Activated T-cell treated with anti-CD3 and anti-CD28 coated beads for 48 hours (primary cell): Measurements from ENCODE around the gene PRLHR.
"Not testable (repeated sequence)": the region's sequence is repeated elsewhere in the genome, so short reads cannot be mapped to it uniquely, and the experiment has no call there.

ENCODE experiments used
- DNase-seq: peaks from one replicate; pipeline ENCODE4 v3.0.0-alpha.2; 2020; ENCODE audit warnings: low read depth

Gene PRLHR

DNA sequence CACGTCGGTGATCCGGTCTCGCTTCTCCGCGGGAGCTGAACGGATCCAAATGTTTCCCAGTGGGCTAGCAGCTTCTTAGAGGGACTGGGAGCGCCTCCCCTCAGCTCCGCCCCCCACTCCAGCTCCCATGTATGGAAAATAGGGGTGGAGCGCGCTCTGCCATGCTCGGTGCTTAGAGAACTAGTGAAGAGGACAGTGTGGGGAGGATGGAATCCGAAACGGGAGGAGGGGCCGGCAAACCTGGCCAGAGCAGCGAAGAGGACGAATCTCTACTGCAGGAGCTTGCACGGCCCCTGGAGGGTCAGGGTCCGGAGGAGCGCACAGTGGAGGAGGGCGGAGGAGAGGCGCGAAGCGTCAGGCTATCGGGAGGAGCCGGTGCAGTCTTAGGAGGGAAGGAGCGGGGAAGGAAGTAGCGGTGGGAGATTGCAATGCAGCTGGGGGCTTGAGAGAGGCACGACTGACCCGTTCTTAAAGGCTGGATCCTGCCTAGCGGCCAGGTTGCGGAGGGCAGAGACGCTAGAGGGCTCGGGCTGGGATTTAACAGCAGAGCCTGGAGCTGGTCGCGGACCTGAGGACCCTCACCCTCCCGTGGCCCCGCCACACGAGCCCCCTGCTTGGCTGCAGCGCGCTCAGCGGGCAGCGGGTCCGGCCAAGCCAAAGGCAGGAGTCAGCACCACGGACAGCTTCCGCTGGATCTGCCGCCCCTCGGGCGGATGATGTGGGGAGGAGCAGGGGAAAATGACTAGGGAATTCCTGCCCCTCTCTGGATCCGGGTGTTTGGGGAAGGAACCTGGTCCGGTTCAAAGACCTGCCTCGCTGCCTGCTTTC, at the start of gene PRLHR:
Gene PRLHR (minus strand): TSS at position 51 of the 828 bp plus-strand sequence. CDS start 404 bp downstream, outside the sequence.
- DNase-seq: no peak

DNA sequence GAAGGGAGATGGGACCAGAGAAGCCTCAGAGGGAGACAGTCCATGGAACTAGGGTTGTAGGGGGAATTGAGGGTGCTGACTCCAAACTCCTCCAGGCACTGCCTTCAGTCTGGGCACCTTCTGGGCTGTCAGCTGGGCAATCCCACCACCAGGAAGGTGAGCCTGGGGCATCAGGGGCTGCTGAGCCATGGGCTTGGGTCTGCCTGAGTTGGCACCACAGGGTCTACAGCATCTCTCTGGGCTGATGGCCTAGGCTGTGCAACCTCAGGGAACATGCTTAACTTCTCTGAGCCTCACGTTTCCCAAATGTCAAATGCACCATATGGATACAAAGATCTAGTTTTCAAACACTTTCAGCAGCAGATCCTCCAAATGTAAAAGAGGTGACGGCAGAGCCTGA, 46.8 kb upstream of the PRLHR start:
- DNase-seq: no peak

DNA sequence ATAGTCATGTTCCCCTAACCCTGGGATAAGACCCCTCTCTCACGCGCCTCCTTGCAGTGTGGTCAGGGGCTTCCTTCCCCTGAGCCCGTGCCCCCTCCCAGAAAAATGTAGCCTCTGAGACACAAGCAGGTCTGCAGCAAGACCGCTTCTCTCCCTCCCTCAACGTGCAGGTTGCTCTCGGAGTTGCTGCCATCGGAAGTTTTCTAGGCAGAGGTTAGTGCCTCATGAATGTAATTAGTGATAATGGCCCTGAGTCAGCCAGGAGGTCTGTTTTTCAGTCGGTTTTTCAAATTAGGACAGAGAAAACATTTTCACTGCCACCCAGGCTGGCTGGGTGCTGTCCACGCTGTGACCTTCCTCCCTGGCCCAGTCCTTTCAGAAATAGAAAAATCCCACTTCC, 43.2 kb upstream of the PRLHR start:
- no peak for DNase-seq

DNA sequence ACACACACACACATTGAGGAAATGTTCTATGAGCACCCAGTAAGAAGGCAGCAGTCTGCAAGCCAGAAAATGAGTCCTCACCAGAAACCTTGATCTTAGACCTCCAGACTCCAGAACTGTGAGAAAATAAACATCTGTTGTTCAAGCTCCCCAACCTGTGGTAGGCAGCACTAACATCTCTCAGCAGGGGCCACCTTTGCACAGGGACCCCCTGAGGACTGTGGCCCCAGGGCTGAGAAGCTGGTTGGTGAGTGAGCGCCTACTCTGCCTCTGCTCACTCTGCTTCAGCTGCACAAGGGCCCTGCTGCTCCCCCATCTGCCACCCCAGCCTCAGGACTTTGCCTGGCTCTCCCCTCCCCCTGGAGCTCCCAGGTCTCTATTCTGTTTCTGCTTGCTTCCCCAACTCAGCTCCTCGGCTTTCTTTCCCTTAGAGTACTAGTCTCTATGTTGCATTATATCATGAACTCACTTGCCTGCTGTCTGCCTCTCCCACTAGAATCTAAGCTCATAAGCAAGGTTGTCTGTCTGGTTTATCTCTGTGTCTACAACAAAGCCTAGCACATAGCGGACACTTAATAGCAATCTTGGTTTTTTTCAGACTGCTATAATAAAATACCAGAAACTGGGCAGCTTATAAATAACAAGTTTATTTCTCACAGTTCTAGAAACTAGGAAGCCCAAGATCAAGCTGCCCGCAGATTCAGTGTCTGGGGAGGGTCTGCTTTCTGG, 40.4 kb upstream of the PRLHR start:
- DNase-seq: no peak

DNA sequence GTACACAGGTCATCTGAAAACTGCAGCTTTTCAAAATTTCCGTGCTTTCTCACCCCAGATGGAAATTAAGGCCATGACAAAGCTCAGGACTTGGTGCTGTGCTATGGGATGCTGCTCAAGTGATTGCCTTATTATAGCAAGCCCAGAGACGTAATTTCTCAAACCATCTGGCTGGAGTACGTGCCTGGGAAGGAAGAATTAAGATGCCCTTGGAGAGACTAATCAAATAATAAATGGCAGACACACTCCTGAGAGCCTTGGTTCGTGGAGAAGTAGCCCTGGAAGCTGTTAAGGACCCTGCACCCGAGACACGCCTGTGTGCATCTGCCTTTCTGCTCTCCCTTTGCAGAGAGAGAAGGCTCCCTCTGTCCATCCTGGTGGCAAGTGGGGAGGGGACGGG, 38.3 kb upstream of the PRLHR start:
- DNase-seq: no peak

DNA sequence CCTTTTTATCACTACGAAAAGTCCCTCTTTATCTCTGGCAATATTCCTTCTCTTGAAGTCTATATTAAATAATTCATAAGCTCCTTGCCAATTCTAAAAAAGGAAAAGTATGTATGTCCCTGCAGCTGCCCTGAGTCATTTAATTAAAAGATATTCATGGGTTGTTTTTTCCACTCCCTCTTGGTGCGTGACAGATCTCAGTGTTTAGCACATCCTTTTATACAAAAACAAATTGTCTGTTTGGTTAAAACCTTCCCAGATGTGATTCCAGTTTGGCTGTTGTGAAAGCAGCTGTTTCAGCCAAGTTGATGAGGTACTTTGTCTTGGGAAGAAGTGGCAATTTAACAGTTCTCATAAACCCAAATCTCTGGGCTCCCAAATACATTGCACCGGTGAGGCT, 33.8 kb upstream of the PRLHR start:
- no peak for DNase-seq

DNA sequence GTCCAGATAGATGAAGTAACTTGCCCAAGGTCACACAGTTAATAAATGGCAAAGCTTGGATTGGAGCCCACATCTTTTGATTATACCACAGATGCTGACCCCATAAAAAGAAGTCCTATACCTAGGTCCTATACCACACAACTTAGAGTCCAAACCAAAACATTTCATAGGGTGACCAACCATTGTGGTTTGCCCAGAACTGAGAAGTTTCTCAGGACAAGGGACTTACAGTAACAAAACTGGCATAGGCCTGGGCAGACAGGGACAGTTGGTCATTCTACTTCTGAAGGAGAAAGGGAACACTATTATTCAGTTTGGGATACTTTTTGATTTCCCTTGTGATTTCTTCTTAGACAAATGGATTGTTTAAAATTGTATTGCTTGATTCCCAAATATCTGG, 32.9 kb upstream of the PRLHR start:
- DNase-seq: no peak

DNA sequence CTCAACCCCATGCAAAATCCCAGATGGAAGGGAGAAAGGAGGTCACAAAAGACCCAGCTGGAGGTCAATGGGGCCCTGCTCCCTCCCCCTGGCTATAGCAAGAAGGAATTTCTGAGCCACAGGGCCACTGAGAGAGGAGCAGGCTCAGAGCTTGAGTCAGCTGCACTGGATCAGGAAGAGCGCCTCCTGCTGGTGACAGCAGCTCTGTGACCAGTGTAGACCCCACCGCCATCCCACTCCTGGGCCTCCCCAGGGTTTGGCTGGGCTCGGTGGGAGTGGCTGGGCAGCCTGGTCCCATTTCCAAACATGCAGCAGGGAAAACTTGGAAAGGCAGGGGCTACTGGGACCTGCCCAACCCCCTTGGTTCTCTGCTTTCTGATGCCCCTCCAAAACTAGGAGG, 31.5 kb upstream of the PRLHR start:
- DNase-seq: no peak

DNA sequence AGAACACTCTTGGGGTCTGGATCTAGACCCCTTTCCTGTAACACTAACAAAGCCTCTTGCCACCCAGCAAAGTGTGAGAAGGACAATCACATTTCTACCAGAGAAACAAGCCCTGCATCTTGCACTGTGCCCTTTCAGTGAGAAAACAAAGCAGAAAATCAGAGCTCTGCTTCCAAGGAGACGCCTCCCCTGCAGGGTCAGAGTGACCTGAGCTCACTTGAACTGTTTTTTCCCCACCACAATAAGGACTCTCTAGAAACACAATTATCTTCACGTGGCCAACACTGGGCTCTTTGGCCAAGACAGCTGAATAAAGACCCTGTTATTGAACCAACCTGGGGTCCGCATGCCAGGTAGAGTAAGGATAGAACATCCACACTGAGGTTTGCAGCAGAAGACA, 30.1 kb upstream of the PRLHR start:
- no peak for DNase-seq

DNA sequence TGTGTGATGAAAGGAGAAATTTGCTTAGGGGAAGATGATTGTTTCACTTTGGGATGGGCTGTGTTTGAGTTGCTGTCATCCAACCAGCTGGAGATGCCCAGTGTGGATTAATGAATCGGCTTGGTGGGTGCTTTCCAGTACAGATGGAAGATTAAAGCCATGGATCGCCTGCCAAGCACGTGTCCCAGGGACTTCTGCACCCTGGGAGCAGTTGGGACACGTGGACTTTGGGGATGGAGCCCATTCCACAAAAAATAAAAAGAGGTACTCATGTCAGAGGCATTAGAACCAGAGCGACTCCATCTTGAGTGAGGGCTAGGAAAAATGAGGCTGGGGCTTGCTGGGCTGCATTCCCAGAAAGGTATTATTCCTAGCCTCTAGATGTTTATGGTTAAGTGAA, 29.3 kb upstream of the PRLHR start:
- DNase-seq: no peak

DNA sequence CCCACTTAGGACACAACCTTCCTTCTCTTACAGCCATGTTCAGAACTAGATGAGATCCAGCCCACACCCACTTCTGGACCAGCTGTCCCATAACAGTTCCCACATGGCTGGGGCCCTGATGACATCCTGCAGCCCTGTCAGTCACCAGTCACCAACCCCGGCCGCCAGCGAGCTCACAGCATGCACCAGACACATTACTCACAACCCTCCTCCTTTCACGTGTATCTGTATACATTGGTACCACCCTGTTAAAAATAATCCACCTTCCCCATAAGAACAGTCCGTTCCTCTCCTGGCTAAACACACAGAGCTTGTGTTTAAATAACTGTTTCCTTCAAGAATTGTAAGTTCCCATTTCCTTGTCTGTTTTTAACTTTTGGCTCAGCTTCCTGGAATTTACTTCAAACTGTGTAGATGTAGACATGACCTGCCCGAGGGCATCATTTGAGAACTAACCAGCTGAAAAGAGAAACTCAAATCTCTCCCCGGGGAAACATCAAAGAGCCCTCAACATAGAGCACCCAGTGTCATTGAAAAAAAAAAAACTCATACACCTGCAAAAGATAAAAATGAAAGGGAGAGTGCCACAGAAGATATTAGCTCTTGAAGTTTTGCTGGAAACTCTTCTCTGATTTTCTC, 26.0 kb upstream of the PRLHR start:
- DNase-seq: peak; percentile 15

DNA sequence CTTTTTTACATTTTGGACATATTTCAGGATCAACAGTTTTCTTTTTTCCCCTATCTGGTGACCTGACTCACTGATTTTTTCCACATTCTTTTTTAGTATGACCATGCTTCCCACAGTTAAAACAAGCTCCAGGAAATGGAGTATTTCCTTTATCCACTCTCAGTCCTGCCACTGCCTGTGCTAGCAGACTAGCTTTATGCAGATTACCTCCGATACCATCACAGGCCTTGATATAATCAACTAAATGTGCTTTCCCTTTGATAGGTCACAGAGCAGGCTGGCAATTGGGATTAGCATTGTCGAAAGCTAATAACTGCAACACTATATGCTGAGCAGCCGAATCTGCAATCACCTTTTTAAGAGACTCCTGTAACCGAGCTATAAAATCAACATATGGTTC, 18.4 kb upstream of the PRLHR start:
- DNase-seq: not testable (repeated sequence)

DNA sequence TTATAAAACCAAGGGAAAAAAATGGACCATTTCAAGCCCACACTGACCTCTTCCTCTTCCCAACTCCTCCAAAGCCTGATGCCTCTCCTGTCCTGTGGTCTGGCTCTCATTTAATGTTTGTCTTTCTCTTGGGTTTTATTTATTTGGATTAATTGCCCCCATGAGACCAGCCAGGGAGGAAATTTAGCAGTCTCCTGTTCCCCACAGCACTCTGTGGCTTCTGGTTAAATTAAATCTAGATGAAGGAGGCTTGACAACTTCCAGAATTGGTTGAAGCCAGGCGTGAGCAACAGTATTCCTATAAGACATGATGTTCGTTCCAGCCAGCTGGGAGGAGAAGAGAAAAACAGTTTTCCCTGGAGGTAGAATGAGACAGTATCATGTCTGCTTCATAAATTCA, 15.1 kb upstream of the PRLHR start:
- no peak for DNase-seq

DNA sequence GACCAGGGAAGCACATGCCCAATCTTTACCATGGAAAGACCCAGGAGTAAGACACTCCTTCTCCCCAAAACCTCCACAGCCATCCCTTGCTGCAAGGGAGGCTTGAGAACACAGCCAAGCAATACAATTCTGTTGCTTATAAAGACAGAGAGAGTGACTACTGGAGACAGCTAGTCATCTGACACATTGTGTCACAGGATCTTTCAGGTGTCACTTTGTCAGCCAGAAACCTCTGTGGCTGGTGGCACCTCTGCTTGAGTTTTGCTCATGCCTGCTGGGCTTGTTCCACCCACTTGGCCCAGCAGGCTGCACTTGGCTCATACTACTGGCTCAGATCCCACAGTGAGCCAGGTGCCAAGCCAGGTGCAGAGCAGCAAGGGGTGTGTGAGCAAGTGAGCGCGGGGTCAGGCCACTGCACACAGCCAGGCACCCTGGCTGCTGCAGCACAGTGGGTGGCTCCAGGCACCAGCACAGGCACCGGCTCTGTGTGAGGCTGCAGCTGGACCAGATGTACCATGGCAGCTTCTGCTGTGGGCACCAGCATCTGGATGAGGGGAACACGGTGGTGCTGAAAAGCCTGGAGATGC, 12.4 kb upstream of the PRLHR start:
- no peak for DNase-seq

DNA sequence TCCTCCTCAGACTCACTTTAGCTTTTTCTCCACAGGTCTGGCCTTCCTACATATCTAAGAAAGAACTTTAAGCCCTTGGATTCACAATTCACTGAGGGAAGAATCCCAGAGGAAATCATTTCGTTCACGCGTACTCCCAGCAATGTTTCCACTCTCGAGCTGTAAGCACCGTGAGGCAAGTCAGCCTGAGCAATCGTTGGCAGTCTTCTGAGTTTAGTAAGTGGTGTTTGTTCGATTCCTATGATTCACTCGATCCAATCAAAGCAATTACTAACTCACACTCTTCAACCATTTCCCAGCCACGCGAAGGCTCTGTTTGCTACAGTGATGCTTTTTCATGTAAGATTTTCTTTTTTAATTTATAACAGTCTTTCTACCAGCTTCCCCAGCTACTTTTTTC, 10.2 kb upstream of the PRLHR start:
- DNase-seq: no peak

DNA sequence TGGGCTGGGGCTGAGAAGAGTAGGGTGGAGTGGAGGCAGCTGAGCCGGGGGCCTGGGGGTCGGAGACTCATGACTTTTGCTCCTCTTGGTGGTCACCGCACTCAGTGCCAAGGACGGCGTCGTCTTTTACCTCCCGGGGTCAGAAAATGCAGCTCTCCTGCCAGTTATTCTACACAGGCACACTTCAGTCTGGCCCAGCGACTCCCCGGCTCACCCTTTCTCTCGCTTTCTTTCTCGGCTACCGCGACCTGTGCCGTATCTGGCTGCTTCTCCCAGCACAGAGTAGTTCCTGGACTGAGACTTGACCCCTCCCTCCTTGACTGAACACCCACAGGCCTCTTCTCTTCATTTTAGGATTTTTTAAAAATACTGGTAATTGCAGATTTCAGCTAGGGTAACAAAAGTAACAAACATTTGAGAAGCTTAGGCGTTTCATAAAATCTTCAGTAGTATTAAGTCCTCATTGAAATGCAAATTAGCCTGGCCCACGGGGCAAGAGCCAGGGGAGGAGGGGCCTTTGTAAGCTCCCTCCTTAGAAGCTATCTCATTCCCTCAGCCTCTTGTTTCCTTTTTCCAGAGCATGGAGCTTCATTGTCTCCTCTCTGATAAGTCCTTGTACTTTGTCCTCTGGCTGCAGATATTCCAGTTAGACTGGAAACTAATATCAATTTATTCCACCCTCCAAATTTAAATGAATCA, 1.1 kb upstream of the PRLHR start:
- no peak for DNase-seq

DNA sequence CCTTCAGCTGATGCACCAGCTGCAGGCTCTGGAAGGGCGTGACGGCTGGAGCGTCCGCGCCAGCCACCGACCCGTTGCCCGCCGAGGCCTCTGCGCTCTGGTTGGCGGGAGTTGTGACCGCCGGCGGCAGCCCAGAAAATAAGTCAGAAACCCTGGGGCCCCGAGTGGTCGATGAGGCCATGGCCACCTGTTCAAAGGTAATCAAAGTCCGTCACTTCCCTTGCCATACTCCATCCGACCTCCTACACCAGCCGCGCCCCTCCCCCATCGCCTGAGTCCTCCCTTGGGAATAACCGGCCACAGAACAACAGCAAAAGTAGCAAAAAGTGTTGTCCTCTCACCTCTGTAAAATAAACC, 406 bp downstream of the PRLHR start:
- DNase-seq: no peak

DNA sequence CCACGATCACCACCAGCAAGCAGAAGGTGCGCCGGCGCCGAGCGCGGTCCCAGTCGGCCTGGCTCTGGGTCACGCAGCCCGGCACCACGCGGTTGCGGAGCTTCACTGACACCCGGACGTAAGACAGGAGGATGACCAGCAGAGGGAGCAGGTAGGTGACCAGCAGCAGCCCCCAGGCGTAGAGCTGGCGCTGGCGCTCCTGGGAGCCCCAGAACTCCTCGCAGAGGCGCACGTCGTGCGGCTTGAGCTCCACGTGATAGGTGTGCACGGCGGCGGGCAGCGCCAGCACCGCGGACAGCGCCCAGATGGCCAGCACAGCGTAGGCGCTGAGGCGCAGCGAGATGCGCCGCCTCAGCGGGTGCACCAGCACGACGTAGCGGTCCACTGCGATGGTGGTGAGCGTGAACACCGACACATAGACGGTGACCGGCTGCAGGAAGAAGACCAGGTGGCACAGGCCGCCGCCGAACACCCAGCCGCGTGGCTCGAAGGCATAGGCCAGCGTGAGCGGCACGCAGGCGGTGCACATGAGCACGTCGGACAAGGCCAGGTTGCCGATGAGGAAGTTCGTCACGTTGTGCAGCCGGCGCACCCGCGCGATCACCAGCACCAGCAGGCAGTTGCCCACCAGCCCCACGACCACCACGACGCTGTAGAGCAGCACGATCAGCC, 920 bp downstream of the PRLHR start:
- peak; percentile 34 for DNase-seq

DNA sequence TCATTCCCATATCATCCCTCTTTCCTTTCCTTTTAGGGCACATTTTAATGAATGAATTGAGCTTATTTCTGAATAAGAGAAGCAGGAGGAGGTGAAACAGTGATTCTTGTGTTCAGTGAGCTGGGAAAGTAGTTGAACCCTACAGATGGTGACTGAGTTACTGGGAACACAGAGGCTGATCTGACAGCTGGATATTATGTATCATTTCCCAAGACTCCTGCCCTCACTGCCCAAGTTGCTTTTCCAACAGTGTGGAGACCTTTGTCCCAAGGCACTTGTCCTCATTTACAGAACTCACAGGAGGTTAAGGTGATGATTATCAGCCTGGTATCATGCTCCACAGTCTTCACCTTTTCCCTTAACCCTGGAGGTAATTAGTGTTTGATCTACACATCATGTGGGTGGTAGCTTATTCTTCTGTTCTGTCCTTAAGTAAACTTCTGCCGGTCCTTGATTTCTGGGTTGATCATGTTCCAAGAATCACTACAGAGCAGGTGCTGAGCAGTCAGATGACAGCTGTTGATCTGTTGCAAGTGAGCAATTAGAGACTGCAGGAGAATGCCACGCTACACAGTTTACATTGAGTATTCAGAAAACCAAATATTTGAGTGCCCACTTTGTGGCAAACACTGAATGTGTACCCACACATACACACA, 2.6 kb downstream of the PRLHR start:
- no peak for DNase-seq

DNA sequence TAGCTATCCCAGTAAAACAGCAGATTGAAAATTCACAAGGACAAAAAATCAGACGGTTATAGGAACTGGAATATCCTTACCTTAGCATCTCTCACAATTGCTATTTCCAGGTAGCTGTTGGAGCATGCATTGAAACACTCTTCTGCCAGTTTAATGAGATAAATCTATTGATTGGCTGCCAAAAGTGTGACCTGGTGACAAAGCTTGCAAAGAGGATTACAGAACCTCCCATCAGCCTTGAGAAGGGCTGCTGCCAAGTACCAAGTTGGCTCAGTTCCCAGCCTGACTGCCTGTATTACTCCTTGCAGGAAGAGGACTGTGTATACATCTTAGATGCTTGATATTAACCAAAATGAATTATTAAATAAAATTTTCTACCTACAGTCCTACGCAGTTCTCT, 5.1 kb downstream of the PRLHR start:
- no peak for DNase-seq
